NCI-H2227 (cell line): ENCODE measurements around the gene TCP11L2.

Experiments used
- DNase-seq: peaks from one replicate; lab custom pipeline; 2025; ENCODE audit not compliant: unreplicated experiment; lab: John Stamatoyannopoulos, UW

The TCP11L2 gene

GRCh38 chr12:106302401-106303201 lies at the start of gene TCP11L2:
TCP11L2 (plus strand) TSS chr12:106302733; CDS start chr12:106311076, 8,343 bp downstream.
- DNase-seq = peak; percentile 89

GRCh38 chr12:106254724-106255123 lies 47.8 kb upstream of the TCP11L2 start:
- no peak for DNase-seq

DNA sequence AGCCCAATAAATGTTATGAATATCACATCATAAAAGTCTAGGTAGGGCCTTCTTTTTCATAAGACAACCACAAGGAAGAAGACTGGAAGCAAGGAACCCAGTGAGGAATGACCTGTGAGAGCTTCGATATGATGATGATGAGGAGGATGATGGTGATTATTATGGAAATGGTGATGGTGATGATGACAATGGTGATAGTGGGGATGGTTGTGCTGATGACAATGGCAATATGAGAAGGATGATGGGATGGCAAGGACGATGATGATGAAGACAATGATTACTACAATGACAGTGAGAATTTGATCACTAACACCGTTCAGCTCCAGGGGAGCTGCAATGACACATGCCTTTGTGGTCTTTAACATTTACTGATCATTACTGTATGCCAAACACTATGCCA lies 47.0 kb upstream of the TCP11L2 start:
- no peak for DNase-seq

DNA sequence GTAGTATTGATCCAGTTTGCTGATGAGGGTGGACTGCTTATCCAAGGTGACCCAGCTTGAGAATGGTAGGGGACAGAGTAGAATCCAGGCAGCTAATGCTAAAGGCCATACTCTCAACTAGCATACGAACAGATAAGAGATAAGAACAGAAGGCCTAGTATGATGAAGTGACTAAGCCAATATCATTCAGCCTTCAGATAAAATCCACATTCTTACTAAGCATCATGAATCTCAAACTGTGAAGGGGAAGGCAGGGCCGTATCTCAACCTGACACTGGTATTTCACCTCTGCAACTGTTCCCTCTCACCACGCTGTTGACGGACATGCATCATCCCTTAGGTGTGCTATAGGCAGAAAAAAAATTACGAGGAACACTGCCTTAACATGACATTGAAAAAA lies 46.6 kb upstream of the TCP11L2 start:
- DNase-seq = no peak

DNA sequence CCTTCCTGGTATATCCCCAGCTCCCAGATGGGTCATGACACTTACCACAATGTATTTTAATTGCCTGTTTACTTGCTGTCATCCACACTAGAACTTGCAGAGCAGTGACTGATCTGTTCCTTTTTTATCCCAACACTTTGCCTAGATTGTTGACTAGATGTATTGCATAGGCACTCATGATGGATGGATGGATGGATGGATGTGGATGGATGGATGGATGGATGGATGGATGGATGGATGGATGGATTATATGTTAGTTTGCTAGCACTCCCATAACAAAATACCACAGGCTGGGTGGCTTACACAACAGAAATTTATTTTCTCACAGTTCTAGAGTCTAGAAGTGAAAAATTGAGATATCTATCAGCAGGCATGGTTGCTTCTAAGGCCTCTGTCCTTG lies 46.0 kb upstream of the TCP11L2 start:
- no peak for DNase-seq

GRCh38 chr12:106258226-106258625 lies 44.3 kb upstream of the TCP11L2 start:
- DNase-seq = no peak

DNA sequence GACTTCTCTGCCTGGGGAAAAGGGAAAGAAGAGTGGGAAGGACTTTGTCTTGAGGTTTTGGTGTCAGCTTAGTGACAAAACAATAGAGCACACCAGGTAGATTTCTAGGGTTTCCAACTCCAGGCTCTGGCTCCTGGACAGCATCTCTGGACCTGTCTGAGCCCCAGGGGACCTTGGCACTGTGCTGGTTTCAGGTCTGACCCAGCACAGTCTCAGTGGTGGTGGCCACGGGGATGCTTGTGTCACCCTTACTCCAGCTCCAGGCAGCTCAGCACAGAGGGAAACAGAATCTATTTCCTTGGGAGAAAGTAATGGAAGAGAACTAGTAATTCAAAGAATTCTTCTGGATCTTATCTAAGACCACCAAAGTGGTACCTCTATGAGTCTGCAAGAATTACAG lies 43.6 kb upstream of the TCP11L2 start:
- DNase-seq = no peak

- no peak for DNase-seq
These were observed 37.4 kb upstream of the TCP11L2 start for GRCh38 chr12:106265116-106265515.

- DNase-seq = no peak
These were observed 35.0 kb upstream of the TCP11L2 start for GRCh38 chr12:106267535-106267934.

DNA sequence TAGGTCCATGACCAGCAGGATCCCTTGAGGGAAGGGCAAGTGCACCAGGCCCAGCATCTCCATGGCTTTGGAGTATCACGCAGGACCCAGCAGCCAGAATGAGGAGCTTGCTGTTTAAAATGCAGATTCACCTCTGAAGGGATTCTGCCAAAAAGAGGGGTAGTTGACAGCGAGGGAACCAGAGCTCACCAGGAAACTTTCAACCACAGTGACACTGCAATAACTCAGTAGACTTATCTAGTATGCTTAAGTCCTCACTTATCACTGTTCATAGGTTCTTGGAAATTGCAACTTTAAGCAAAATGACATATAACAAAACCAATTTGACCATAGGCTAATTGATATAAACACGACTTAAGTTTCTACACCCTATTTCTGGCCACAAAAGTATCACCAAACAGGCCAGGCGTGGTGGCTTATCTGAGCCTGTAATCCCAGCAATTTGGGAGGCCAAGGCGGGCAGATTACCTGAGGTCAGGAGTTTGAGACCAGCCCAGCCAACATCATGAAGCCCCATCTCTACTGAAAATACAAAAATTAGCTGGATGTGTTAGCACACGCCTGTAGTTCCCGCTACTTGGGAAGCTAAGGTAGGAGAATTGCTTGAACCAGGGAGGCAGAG lies 33.3 kb upstream of the TCP11L2 start:
- no peak for DNase-seq

GRCh38 chr12:106271575-106272505 lies 30.7 kb upstream of the TCP11L2 start:
- DNase-seq = no peak

DNA sequence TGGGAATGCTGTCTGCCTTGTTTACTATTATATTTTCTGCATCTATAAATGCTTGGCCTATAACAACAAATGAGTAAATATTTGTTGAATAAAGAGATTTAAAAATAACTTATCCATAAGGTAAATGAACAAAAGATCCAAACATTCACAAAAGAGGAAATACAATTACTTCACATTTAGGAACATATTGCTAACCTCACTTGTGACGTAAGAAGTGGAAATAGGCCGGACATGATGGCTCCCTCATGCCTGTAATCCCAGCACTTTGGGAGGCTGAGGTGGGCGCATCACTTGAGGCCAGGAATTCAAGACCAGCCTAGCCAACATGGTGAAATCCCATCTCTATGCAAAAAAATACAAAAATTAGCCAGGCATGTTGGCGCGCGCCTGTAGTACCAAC lies 29.0 kb upstream of the TCP11L2 start:
- DNase-seq = no peak

DNA sequence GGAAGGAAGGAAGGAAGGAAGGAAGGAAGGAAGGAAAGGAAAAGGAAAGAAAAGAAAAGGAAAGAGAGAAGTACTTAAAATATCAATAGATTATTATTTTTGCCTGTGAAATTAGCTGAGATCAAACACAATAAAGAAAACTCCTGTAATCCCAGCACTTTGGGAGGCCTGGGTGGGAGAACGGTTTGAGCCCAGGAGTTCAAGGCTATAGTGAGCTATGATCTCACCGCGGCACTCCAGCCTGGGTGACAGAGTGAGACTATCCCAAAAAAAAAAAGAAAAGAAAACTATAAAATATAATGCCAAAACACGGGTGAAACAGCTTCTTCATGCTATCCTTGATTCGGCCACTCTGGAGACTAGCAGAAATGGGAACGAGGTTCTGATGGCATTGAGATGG lies 28.5 kb upstream of the TCP11L2 start:
- DNase-seq = no peak

DNA sequence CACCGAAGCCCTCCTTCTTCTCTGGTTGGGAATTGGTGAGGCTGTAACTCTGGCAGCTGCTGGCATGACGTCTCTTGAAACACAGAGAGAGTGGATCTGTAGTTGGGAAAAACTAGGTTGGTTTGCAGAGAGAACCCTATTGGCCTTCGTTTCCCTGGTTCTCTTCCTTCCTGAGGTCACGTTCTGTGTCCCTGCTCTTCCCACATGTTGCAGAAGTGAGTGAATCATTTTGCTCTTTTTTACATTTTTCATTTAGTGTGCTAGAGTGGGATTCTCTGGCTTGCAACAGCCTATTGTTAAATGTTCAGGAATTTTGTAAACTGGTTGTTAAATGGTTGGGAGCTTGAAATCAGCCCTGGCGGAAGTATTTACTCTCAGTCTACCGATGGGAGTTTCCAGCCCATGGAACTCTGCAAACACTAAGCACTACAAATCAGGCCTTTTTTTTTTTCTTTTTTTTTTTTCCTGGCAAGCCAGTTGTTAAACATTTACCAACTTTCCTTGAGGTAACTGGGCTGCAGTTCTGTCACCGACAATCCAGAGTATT lies 27.9 kb upstream of the TCP11L2 start:
- DNase-seq = no peak

DNA sequence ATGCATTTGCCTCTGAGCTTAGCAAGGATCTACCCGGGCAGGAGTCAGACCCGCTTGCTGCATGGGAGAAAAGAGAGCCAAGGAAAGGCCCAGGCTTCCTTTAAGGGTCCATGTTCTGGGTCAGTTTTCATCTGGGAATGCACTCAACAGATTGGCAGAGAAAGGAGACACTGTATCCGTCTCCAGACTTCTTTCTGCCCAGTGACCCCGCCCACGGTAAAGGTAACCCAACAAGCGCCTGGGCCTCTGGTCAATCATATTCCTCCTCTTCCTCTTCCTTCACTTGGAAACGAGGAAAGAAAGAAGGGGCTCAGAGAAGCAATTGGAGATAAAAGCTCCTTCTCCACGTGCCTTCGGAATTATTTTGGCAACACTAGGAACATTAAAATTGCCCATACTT lies 27.1 kb upstream of the TCP11L2 start:
- no peak for DNase-seq

DNA sequence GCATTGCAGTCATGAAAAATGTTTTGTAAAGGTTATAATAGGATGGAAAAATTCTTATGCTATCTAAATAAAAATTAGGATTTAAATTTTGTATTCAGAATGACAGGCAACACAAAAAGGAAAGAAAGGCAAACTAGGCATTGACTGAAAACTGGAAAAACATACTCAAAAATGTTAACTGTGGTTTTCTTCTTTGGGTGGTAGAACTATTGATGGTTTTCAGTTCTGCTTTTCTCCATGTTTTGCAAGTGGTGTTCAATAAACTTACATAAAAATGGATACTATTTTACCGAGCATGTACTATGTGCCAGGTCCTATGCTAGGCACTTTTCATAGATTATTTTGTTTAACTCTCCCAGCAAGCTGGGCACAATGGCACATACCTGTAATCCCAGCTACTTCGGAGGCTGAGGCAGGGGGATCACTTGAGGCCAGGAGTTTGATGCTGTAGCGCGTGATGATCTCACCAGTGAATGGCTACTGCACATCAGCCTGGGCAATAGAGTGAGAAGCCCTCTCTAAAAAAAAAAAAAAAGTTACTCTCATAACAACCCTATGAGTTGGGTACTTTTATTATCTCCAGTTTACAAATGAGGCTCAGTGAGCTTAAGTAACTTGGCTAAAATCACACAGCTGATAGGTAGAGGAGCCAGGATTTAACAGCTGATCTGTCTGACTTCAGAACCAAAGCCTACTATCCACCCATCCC lies 26.3 kb upstream of the TCP11L2 start:
- no peak for DNase-seq

GRCh38 chr12:106280106-106280505 lies 22.4 kb upstream of the TCP11L2 start:
- no peak for DNase-seq

DNA sequence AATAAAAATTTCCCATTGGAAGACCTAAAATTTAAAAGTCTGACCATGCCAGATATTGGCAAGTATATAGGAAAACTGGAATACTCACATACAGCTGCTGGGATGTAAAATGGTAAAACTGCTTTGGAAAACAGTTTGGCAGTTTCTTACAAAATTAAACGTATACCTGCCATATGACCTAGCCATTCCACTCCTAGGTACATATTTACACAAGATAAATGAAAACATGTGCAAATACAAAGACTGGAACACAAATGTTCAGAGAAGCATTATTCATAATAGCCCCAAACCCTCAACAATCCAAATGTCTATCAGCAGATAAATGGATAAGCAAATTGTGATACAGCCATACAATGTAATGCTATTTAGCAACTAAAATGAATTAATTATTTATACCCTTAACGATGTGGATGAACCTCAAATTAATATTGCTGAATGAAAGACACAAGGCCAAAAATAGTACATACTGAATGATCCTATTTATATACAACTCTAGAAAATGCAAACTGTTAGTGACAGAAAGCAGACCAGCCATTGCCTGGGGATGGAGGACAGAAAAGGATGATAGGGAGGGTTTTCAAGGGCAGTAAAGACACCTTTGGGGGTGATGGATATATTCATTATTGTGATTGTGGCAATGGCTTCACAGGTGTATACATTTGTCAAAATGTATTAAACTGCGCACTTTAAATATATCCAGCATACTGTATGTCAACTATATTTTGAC lies 21.3 kb upstream of the TCP11L2 start:
- DNase-seq = no peak

DNA sequence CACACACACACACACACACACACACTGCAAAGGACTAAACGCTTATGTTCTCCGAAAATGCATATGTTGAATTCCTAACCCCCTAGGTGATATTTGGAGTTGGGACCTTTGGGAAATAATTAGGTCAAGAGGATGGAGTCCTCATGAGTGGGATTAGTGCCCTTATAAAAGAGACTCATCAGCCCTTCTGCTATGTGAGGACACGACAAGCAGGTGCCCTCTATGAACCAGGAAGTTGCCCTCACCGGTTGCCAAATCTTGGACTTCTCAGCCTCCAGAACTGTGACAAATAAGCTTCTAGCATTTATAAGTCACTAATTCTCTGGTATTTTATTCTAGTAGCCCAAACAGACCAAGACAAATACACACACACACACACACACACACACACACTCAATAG lies 20.7 kb upstream of the TCP11L2 start:
- DNase-seq = no peak

DNA sequence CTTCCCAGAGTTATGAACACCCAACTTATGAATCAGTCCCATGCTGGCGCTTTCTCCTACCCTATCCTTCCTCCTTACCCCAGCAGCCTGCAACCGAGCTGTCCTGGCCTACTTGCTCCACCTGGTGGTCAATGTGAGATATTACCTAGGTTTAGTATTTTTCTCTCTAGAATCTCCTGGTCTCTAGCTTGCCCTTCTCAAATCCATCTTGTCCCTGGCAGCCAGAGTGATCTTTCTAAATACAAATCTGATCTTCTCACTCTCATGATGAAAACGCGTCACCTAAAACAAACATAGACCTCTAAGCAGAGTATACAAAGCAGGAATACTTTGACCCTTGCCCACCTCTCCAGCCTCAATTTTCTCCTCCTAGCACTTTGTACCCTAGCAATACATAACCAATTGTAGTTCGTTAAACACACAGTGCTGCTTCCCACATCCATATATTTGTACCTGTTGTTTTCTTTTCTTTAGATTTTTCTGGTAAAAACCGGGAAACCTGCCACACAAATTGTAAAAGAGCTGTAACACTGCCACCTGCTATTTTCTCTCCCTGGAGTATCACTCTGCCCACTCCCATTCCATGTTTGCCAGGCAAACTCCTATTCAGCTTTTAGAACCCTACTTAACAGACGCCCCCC lies 20.0 kb upstream of the TCP11L2 start:
- peak; percentile 21 for DNase-seq
